Measurements from ENCODE around the gene BRF1. TPM values are rescaled to one million over a fixed set of nuclear protein-coding genes. Genes with fewer than 3 reads are reported as not detected.

The BRF1 gene
- total and polyA plus RNA-seq, 2 of the 8 experiments (the other 6 are each of a cell fraction or from before 2014, with no cell fraction given) = 7.7 to 18.3 TPM

DNA sequence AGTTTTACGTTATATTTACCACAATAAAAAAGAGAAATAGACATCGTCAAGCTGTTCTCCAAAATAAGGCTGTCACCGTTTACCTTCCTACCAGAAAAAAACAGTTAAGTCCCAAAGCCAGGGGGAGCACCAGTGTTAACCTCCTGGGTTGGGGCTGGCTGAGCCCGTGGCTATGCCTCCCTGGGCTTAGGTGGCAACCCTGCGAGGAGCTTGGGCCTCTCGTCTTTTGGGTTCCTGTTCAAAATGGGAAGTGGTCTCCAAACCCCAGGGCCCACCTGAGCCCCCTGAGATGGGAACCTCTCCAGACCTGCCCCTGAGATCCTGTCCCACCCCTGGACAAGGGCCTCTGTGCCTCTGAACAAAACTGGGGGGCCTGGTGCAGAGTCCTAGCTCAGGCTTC is 36.6 kb upstream of the BRF1 start (continued):
- TF ChIP-seq CHD7 (IDR thresholded peaks at IDR 0.05; ENCODE audit: insufficient replicate concordance, low read length) (no peak), CHD1 (IDR thresholded peaks at IDR 0.05; ENCODE audit: low read depth, low read length) (no peak), NANOG (IDR thresholded peaks at IDR 0.05; ENCODE audit: insufficient read depth, low read depth, low read length, poor library complexity, severe bottlenecking) (no peak), RXRA (IDR thresholded peaks at IDR 0.05; ENCODE audit: insufficient read depth, low read depth, low read length) (no peak), TCF12 (IDR thresholded peaks at IDR 0.05; ENCODE audit: low read depth, low read length) (no peak), NRF1 (IDR thresholded peaks at IDR 0.05; ENCODE audit: low read depth, low read length) (no peak), CEBPB (IDR thresholded peaks at IDR 0.05; ENCODE audit: low read depth, low read length) (no peak), HDAC6 (IDR thresholded peaks at IDR 0.05; ENCODE audit: low read depth, low read length) (no peak), POLR2A (IDR thresholded peaks at IDR 0.05; ENCODE audit: control extremely low read depth in 1 of 2, low read depth in 2 of 2, low read length in 2 of 2) (no peak)
- TF ChIP-seq, protein P1, sequence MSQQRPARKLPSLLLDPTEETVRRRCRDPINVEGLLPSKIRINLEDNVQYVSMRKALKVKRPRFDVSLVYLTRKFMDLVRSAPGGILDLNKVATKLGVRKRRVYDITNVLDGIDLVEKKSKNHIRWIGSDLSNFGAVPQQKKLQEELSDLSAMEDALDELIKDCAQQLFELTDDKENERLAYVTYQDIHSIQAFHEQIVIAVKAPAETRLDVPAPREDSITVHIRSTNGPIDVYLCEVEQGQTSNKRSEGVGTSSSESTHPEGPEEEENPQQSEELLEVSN (IDR thresholded peaks at IDR 0.05) = no peak
